ENCODE data around the gene RBM42. TPM values are rescaled to one million over a fixed set of nuclear protein-coding genes. Genes with fewer than 3 reads are reported as not detected.

RBM42 gene
- total and polyA plus RNA-seq, 2 of the 13 experiments (the other 11 are each of a cell fraction or from before 2014, with no cell fraction given): 27.2 to 55.3 TPM

DNA sequence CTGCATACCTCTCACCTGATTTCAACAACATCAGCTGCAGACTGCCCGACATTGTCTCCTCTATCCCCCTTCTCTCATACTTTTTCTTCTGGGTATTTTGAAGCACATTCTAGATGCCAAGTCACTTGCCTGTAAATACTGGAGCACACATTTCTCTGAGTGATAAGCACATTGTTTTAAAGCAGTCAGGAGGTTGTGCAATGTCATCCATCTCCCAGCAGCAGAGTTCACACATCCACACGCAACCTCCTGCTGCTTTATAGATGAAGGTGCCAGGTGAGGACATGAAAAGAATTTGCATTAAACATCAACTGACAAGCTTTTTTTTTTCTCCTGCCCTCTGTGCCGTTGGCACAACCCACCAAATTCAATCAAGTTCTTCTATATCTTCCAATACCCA, 43.0 kb downstream of the RBM42 start (continued):
- no peak for TF ChIP-seq ARID3A (IDR thresholded peaks at IDR 0.05; ENCODE audit: low read depth, low read length)
- no peak for TF ChIP-seq ZNF292 (CRISPR knock-in tag; IDR thresholded peaks at IDR 0.05; ENCODE audit: borderline replicate concordance, low read depth)
- TF ChIP-seq BCLAF1 (IDR thresholded peaks at IDR 0.05): no peak
- no peak for TF ChIP-seq RAD51 (IDR thresholded peaks at IDR 0.05; ENCODE audit: borderline replicate concordance)
- TF ChIP-seq ZBTB42 (CRISPR knock-in tag; IDR thresholded peaks at IDR 0.05): no peak
- TF ChIP-seq CCDC6 (CRISPR knock-in tag; IDR thresholded peaks at IDR 0.05): no peak
- TF ChIP-seq HOXA3 (CRISPR knock-in tag; IDR thresholded peaks at IDR 0.05): no peak
- TF ChIP-seq ZNF331 (CRISPR knock-in tag; IDR thresholded peaks at IDR 0.05): 0 out of 2 replicates have a peak, but pooled peaks have one; percentile 37
- no peak for TF ChIP-seq ZNF34 (CRISPR knock-in tag; IDR thresholded peaks at IDR 0.05; ENCODE audit: borderline replicate concordance)
- TF ChIP-seq SOX13 (IDR thresholded peaks at IDR 0.05): no peak
- peak in 1 of 2 experiments; percentile 73; a peak in 2 of 4 replicates for TF ChIP-seq SOX13 (CRISPR knock-in tag; conservative IDR thresholded peaks at IDR 0.05 in 1 of 2, IDR thresholded peaks at IDR 0.05 in 1 of 2)
- TF ChIP-seq YEATS2 (CRISPR knock-in tag; IDR thresholded peaks at IDR 0.05; ENCODE audit: borderline replicate concordance): no peak
- TF ChIP-seq ZNF468 (CRISPR knock-in tag; IDR thresholded peaks at IDR 0.05): no peak
- TF ChIP-seq, protein P1, sequence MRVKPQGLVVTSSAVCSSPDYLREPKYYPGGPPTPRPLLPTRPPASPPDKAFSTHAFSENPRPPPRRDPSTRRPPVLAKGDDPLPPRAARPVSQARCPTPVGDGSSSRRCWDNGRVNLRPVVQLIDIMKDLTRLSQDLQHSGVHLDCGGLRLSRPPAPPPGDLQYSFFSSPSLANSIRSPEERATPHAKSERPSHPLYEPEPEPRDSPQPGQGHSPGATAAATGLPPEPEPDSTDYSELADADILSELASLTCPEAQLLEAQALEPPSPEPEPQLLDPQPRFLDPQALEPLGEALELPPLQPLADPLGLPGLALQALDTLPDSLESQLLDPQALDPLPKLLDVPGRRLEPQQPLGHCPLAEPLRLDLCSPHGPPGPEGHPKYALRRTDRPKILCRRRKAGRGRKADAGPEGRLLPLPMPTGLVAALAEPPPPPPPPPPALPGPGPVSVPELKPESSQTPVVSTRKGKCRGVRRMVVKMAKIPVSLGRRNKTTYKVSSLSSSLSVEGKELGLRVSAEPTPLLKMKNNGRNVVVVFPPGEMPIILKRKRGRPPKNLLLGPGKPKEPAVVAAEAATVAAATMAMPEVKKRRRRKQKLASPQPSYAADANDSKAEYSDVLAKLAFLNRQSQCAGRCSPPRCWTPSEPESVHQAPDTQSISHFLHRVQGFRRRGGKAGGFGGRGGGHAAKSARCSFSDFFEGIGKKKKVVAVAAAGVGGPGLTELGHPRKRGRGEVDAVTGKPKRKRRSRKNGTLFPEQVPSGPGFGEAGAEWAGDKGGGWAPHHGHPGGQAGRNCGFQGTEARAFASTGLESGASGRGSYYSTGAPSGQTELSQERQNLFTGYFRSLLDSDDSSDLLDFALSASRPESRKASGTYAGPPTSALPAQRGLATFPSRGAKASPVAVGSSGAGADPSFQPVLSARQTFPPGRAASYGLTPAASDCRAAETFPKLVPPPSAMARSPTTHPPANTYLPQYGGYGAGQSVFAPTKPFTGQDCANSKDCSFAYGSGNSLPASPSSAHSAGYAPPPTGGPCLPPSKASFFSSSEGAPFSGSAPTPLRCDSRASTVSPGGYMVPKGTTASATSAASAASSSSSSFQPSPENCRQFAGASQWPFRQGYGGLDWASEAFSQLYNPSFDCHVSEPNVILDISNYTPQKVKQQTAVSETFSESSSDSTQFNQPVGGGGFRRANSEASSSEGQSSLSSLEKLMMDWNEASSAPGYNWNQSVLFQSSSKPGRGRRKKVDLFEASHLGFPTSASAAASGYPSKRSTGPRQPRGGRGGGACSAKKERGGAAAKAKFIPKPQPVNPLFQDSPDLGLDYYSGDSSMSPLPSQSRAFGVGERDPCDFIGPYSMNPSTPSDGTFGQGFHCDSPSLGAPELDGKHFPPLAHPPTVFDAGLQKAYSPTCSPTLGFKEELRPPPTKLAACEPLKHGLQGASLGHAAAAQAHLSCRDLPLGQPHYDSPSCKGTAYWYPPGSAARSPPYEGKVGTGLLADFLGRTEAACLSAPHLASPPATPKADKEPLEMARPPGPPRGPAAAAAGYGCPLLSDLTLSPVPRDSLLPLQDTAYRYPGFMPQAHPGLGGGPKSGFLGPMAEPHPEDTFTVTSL (CRISPR knock-in tag; IDR thresholded peaks at IDR 0.05; ENCODE audit: borderline replicate concordance): 0 out of 2 replicates have a peak, but pooled peaks have one; percentile 33
- TF ChIP-seq DNMT1 (CRISPR knock-in tag; IDR thresholded peaks at IDR 0.05): no peak
- peak; percentile 93 for TF ChIP-seq CEBPG (CRISPR knock-in tag; IDR thresholded peaks at IDR 0.05)
- no peak for TF ChIP-seq ZNF75D (CRISPR knock-in tag; IDR thresholded peaks at IDR 0.05; ENCODE audit: borderline replicate concordance)
- TF ChIP-seq PHF21A (CRISPR knock-in tag; IDR thresholded peaks at IDR 0.05): 0 out of 2 replicates have a peak, but pooled peaks have one; percentile 18
- peak; percentile 45 for TF ChIP-seq TEAD3 (CRISPR knock-in tag; optimal IDR thresholded peaks at IDR 0.05; ENCODE audit: borderline replicate concordance)
- TF ChIP-seq PAWR (CRISPR knock-in tag; IDR thresholded peaks at IDR 0.05; ENCODE audit: borderline replicate concordance): no peak
- TF ChIP-seq ZNF17 (CRISPR knock-in tag; IDR thresholded peaks at IDR 0.05): no peak
- TF ChIP-seq RCOR2 (CRISPR knock-in tag; IDR thresholded peaks at IDR 0.05): no peak
- TF ChIP-seq BRD4 (CRISPR knock-in tag; IDR thresholded peaks at IDR 0.05): no peak
